HG03442 (cell line): ENCODE data around the gene FBXW7.

Experiments used
- ATAC-seq: cut with Tn5 transposase; IDR thresholded peaks from one replicate; pipeline ENCODE4 v1.9.1; 2021; ENCODE audit warnings: mild to moderate bottlenecking, moderate library complexity; ENCODE audit not compliant: unreplicated experiment

Gene FBXW7

DNA sequence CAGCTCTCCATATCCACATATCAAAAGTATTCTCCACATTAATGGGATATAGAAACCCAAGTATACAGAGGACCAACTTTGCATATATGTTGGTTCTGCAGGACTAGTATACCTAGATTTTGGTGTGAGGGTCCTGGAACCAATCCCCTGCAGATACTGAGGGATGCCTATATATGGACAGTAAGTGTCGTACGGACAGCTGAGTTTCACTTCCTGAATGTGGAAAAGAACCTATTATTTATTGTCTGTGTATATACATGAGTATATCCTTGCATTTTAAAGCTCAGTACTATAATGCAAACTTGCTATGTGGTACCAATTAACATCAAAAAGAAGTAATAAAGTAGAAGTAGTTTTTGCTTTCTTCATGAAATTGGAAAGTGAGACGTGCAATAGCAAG, 101.9 kb downstream of the FBXW7 start:
- ATAC-seq = no peak

DNA sequence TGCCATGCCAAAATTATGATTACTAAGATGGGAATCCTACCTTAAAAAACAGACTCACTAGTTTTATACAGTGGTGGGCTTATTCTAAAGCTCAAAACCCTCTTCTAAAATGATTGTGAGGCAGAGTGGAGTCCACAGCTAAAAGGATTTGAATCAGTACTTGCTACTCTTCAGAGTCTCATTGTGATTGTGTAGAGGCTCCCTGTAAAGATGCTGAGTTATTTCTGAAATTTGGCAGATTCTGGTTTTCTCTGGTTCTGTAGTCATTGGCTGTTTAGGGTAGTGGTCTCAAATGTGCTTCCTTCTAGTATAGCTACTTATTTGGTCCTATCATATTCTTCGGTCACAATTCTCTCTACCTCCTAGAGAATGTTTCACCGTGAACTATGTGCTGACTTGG, 104.1 kb downstream of the FBXW7 start:
- ATAC-seq = no peak

DNA sequence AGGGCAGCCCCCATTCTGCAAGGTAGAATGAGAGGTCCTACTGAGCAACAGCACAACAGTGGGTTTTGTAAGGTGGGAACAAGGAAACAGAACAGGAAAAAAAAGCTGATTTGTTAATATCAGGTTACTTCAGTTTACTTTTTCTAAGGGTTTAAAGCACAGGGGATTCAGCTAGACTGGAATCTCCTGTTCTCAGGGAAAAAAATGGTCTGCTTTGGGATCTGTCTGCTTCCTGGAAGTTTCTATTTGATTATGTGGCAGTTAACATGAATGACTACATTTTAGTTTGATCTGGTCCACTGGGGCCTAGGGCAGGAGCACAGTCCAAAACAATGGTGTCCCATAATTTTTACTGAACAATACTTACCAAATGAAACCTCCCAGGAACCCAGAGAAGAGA, 104.6 kb downstream of the FBXW7 start:
- ATAC-seq = no peak

DNA sequence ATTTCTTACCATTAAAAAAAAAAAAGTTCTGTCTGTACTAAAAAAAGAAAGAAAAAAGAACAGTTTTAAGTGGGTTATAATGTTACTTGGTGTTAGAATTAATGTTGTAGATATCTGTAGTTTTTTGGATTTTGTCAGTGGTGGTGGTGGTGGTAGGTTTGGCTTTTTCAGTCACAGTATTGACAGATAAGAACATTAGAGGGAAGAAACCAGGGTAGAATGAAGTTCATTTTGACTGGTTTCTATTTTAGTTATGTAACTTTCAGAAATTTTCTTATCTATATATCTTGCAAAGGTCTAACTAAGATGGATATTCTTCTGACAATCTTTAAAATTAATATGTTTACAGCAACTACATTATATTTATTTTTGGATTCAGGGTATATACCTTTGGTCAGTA, 105.4 kb downstream of the FBXW7 start:
- ATAC-seq = no peak

DNA sequence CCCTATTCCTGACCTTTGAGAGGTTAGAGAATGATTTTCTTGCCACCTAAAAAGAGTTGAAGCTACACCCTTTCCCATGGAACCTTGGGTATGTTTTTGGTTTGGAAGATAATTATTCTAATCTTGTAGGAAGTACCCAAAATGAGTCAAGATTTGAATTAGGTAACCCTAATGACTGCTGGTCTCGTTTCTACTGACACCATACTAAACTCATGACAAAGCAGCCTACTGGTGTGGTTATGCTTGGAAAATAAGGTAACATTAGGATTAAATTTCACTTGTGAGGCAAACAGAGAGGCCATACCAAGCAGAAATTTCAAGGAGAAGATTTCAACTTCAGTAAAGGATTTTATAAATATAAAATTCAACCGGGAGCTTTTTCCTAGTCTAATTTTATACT, 107.9 kb downstream of the FBXW7 start:
- no peak for ATAC-seq

DNA sequence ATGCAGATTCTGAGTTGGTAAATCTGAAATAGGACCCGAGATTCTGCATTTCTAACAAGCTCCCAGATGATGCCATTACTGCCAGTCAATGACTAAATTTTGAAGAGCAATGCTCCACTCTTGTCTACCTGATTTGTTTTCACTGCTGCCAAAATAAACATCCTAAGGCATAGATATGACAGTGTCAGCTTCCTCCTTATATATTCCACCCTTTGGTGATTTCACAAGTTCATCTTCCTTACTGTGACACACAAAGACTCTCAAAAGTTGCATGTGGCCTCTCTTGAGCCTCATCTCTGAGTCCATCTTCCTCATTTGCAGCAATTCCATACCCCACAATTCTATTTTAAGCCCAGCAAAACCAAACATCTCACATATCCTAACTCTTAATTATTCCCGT, 110.9 kb downstream of the FBXW7 start:
- no peak for ATAC-seq

DNA sequence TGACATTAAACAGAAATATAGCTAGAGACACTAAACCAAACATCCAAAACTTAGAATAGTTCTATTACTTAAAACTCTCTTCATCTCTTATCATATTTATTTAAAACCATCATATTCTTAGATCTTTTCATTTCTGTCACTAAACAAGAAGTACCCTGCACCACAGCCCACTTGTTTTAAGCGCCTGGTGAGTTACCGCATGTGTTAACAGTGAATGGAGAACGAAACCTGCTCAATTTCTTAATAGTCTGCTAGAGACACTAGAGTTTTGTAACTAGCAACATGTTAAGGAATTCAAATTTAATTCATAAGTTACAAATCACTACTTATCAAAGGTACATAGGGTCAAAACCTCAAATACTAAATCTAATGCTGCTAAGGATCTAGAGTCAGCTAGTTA, 111.5 kb downstream of the FBXW7 start:
- ATAC-seq = no peak

DNA sequence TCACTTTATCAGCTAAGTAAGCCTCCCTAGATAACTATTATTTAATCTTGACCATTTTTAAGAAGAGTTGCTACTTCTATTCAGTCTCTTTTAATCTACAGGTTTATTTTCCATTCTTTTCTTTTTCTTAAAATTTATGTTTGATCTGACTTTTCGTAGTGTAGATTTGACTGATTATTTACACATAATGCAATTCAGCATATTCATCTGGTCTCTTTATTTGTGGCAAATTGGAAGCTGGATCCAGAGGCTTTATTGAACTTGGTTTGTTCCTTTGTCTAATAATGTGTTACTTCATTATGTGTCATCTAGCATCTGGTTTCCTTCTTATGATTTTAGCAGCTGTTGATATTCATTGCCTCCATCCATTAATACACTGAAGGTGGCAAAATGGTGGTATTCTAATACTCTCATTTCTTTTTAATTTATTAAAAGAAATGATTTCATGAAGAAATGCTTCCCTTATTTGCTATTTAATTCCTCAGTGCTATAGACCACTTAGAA, 113.0 kb downstream of the FBXW7 start:
- ATAC-seq = no peak

DNA sequence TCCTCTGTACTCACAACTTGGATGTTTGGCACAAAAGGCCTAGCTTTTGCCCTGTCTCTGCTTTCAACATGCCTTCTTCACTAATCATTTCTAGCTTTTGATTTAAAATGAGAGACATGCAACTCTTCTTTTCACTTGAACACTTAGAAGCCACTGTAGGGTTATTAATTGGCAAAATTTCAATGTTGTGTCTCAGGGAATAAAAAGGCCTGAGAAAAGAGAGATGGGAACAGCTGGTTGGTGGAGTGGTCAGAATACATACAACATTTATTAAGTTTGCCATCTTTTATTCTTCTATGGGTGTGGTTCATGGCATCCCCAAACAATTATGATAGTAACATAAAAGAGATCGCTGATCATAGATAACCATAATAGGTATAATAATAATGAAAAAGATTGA, 114.3 kb downstream of the FBXW7 start:
- no peak for ATAC-seq

DNA sequence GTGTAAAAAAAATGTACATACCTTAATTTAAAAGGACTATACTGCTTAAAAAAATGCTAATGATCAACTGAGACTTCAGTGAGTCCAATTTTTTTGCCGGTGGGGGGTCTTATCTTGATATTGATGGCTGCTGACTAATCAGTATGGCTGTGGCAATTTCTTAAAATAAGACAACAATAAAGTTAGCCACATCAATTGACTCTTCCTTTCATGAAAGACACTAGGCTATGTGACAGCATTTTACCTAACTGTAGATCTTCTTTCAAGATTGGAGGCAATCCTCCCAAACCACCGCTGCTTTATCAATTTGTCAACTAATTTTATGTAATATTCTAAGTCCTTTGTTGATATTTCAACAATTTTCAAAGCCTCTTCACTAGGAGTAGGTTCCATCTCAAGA, 116.1 kb downstream of the FBXW7 start:
- no peak for ATAC-seq

DNA sequence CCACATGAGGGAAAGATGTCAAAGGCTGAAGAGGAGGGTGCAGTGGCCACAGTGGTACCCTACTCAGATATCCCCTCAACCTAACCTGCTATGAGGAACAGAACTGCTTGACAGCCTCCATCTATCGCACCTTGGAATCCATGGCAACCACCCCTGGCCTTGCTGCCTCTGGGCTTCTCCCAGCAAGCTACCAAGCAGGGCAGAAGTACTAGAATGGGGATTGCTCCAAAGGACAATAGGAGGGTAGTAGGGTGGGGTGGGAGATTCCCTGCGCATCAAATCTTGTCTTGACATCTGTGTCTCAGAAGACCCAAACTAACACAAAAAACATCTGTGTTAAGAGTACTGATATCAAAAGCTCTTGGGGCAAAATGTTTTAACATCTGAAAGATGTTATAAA, 118.2 kb downstream of the FBXW7 start:
- no peak for ATAC-seq

DNA sequence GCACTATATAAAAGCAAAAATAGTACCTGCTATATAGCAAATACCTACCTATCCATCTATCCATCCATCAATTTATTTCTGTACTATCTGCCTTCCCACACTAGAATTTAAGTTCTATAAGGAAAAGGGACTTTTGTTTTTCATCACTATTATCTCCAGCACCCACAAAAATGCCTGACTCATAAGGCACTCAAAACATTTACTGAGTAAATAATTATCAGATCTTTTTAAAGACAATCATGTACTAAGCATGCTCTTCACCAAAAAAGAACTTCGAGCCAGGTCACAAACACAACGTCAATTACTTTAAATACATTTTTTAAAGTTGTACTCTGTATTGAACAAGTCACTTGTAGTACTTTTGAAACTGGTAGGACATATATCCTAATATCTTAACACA, 119.9 kb downstream of the FBXW7 start:
- no peak for ATAC-seq

DNA sequence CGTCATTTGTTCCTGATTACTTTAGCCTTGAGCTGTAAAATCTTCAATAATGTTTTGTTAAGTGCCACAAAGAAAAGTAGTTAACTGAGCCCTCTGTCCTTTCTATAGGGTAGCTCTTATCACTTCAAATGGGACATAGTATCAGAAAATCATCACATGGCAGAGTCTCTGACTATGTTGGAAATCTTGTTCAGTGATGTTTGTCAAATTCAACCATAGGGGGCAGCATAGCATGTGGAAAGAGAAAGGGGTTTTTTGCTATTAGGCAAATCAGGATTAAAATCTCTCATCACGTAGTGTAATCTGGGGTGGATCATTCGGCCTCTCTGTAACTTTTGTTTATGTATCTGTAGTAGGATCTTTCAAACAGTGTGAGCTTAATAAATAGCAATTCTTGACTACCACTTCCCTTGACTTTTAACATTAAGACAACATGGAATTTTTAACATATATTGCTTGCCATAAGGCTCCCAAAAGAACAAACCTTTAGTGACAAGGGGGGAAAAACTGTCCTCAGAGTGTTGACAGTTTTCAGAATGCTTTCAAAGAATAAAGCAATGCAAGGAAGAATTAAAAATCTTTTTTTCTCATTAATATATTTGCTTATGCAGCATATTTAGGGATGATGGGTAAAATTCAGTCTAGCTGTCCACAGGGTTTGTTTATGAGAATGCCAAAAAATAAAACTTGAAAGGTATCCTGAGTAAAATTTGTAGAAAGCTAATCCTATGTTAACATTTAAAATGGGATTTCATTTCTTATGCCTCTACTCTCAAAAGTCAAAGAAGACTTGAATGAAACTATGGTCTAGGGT, 127.2 kb downstream of the FBXW7 start:
- no peak for ATAC-seq

DNA sequence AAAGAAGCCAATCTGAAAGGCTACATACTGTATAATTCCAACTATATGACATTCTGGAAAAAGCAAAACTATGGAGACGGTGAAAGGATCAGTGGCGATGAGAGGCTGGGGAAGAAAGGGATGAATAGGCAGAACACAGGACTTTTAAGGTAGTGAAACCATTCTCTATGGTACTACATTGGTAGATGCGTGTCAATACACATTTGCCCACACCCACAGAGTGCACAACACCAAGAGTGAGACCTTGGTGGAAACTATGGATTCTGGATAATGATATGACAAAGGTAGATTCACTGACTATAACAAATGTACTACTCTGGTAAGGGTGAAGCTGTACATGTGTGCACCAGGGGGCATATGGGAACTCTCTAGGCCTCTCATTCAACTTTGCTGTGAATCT, 134.5 kb downstream of the FBXW7 start:
- no peak for ATAC-seq

DNA sequence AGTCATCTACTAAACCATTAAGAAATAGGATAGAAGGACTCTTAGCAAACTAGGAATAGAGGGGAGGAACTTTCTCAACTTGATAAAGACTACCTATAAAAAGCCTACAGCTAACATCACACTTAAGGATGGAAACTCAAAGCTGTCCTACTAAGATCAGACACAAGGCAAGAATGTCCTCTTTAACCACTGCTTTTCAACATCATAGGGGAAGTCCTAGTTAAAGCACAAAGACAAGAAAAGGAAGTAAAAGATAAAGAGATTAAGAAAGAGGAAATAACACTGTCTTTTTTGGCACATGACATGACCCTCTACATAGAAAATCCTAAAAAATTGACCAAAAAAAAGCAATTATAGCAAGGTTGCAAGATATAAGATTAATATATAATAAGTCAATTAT, 136.6 kb downstream of the FBXW7 start:
- peak; percentile 56 for ATAC-seq

DNA sequence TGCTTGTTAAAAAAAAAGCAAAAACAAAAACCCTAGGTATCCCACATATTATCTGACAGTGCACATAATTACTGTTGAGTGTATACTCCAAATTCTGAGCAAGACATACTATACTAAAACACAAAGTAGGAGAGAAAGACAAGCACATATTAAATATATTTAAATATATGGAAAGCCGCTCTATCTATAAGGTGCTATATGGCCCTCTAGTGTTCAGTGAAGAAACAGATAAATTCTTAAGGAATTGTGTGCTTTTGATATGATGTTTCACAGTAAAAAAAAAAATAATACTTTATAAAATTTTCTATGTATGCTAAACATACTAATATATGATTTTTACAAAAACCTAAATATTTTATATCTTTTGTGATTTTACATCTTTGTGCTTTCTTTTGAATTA, 137.8 kb downstream of the FBXW7 start:
- no peak for ATAC-seq

DNA sequence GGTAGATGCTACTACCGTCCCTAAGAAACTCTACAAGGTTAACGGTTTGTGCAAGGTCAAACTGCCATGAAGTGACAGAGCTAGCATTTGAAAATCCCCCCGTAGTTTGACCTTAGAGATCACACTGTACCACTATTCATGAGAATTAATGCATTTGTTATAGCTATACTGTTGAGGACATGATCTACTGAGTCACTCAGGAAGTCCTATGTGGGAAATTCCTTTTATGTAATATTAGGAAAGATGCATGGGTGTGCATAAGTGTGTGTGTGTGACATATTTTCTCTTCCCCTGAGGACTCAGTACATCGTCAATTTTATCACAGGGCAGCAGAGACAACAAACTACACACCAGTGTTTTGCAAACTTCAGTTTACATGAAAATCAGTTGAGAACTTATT, 141.1 kb downstream of the FBXW7 start:
- ATAC-seq = no peak

DNA sequence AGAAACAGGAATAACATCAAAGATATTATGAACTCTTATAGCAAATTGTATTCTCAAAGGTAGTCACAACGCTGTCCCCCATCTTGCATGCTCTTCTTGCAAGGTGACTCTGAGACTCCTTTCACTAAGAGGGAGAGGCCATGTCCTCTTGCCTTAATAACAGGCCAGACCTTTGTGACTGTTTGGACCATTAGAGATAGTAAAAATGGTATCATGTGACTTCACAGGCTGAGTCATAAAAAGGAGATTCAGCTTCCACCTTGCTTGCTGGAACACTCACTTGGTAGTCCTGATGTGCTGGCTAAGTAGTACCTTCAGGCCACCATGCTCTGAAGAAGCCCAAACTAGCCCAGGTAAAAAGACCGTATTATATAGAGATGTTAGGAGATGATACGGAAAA, 143.8 kb downstream of the FBXW7 start:
- no peak for ATAC-seq

DNA sequence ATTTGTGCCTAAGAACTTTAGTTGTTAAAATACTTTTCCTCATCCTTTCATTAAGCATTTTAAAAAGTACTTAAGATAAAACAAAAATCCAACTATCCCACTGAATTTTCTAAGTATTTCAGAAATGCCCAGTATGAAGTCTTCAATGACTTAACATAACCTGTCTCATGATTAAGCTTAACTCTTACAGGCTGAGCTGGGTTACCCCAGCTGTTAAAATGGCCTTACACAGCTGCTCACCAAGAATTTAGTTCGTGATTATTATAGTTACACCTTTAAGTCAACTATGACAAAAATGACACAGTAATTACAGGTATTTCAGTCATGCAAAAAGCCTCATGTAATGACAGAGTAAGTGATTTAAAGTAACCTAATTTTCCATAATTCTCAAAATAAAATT, 145.7 kb downstream of the FBXW7 start:
- ATAC-seq = no peak

DNA sequence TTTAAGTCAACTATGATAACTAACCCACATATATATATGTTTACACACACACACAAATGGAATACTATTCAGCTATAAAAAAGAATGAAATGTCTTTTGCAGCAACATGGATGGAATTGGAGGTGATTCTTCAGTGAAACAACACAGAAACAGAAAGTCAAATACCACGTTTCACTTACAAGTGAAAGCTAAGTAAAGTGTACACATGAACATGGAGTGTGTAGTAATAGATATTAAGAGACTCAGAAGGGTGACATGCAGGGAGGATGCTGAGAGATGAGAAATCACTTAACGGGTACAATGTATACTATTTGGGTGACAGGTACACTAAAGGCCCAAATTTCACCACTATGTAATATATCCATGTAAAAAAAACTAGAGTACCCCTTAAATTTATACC, 146.5 kb downstream of the FBXW7 start:
- no peak for ATAC-seq

DNA sequence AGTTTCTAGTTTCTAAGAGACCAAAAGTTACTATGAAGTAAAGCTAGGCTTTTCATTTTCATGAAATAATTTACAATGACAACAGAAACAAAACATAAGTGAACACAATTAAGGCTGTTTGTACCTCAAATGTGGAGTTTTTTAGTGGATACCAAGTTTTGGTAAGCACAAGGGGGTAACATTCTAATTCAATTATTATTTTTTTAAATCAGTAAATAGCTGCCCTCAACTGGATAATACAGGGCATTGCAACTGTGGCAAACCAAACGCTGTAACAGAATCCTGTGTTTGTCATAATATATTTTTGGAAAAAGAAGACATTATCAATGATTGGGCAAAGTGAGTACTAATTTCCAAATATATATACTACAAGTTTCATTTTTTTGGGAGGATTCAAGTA, 150.3 kb downstream of the FBXW7 start:
- ATAC-seq = no peak

DNA sequence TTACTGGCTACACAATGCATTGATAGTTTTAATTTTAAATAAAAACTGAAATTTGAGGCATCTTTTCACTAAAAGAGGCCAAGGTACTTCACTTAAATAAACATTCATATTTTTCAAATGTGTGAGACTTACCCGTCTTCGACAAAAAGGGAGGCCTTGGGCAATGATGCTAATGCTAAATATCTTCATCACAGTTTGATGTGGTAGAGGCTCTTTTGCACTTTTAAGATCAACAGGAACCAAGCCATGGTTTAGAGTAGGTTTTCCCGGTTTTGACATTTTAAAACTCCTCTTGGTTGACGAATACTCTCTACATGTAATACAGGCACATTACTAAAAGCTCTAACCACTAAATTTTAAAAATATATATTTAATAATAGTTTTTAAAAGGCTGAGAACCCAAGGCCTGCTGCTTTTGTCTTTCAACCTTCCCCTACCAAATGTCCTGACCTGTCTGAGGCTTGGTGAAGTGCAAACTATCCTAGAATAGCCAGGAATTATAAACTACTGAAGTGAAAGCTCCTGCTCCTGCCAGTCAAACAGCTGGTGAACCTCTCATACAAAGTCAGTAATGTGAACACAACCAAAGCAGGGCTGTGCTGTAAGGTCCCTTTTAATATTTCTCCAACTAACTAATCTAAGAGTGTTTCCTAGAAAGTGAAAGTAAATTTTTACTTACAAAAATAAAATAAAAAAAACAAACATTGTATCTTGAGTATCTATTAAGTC, 153.7 kb downstream of the FBXW7 start:
- ATAC-seq = no peak
